Activated CD8-positive, alpha-beta T cell treated with anti-CD3 and anti-CD28 coated beads for 36 hours (primary cell): ENCODE data around the gene MYO9A. TPM values are rescaled to one million over a fixed set of nuclear protein-coding genes. Genes with fewer than 3 reads are reported as not detected.

Source experiments
- ATAC-seq: fragments of 200-7000 bp; cut with Tn5 transposase; one replicate; pipeline ENCODE4 v1.10.0; 2021; ENCODE audit warnings: mild to moderate bottlenecking, moderate library complexity
- CTCF ChIA-PET: fragments of 350-600 bp; sonication (Branson Sonifier 250); formaldehyde crosslinking; loops from one replicate; lab custom pipeline; 2021; ENCODE audit warnings: antibody characterized with exemption; lab: Charles Lee
- POLR2A ChIA-PET: fragments of 350-600 bp; sonication (Branson Sonifier 250); formaldehyde crosslinking; loops from one replicate; lab custom pipeline; 2021; ENCODE audit warnings: antibody characterized with exemption; lab: Charles Lee
- DNase-seq: peaks from one replicate; pipeline ENCODE4 v3.0.0-alpha.2; 2020
- H3K27ac Mint-ChIP-seq: one replicate; pipeline ENCODE4 v1.8.0; 2021; ENCODE audit warnings: mild to moderate bottlenecking, mixed read lengths
- H3K27me3 Mint-ChIP-seq: one replicate; pipeline ENCODE4 v1.8.0; 2021; ENCODE audit warnings: mixed read lengths
- H3K36me3 Mint-ChIP-seq: one replicate; pipeline ENCODE4 v1.8.0; 2021; ENCODE audit warnings: low read depth, mixed read lengths
- H3K4me1 Mint-ChIP-seq: one replicate; pipeline ENCODE4 v1.8.0; 2021; ENCODE audit warnings: low read depth, mixed read lengths
- H3K4me3 Mint-ChIP-seq: one replicate; pipeline ENCODE4 v1.8.0; 2021; ENCODE audit warnings: mild to moderate bottlenecking, moderate library complexity, mixed read lengths
- H3K9me3 Mint-ChIP-seq: one replicate; pipeline ENCODE4 v1.8.0; 2021; ENCODE audit warnings: mixed read lengths
- intact Hi-C: fragments of 100-400 bp; cut with micrococcal nuclease; formaldehyde crosslinking; loops from one replicate; pipeline ENCODE4 v1.10.0; 2022
- total RNA-seq, 2 experiments: library from RNA; stranded (reverse); gene quantifications; one replicate each; pipeline ENCODE4 v1.2.3, GENCODE V29; 2021
- TF ChIP-seq, protein P1 (sequence below): fragments of 200-600 bp; IDR thresholded peaks from one replicate; pipeline ENCODE4 v1.8.0; 2022; ENCODE audit warnings: antibody characterized with exemption, mild to moderate bottlenecking

Gene MYO9A
- total RNA-seq, 2 experiments from 2014 or later, result 16.8 to 18.7 TPM

DNA sequence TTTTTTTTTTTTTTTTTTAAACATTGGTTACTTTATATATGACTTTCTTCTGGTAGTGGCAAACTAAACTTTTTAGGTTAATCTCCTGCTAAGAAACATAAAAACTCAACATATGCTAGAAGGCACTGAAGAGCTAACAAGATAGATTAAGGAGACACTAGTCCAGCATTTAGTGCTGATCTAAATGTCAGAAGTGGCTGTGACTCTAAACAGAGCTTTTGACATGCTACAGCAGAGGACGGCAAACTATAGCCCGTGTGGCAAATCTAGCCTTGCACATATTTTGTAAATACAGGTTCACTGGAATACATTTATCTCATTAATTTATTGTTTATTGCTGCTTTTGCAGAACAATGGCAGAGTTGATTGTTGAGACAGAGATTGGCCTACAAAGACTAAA is 287.0 kb downstream of the MYO9A start:
- DNase-seq, result no peak
- TF ChIP-seq, protein P1, sequence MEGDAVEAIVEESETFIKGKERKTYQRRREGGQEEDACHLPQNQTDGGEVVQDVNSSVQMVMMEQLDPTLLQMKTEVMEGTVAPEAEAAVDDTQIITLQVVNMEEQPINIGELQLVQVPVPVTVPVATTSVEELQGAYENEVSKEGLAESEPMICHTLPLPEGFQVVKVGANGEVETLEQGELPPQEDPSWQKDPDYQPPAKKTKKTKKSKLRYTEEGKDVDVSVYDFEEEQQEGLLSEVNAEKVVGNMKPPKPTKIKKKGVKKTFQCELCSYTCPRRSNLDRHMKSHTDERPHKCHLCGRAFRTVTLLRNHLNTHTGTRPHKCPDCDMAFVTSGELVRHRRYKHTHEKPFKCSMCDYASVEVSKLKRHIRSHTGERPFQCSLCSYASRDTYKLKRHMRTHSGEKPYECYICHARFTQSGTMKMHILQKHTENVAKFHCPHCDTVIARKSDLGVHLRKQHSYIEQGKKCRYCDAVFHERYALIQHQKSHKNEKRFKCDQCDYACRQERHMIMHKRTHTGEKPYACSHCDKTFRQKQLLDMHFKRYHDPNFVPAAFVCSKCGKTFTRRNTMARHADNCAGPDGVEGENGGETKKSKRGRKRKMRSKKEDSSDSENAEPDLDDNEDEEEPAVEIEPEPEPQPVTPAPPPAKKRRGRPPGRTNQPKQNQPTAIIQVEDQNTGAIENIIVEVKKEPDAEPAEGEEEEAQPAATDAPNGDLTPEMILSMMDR, result no peak
- no peak overlapping the region for H3K4me3 Mint-ChIP-seq
- H3K36me3 Mint-ChIP-seq, result peaks cover 40% of the 10 kb centered on the region
- ATAC-seq, result no peak
- H3K27ac Mint-ChIP-seq, result no peak overlapping the region
- H3K9me3 Mint-ChIP-seq, result no peaks in the 10 kb centered on the region
- intact Hi-C loops, result no loop called here
- ChIA-PET POLR2A (no interaction called here), CTCF (no interaction called here)
- no peaks in the 10 kb centered on the region for H3K4me1 Mint-ChIP-seq
- H3K27me3 Mint-ChIP-seq, result no peaks in the 10 kb centered on the region

- ChIA-PET CTCF (no interaction called here), POLR2A (no interaction called here)
- H3K4me1 Mint-ChIP-seq, result no peaks in the 10 kb centered on the region
- TF ChIP-seq, protein P1, result no peak
- no peak for DNase-seq
- intact Hi-C loops, result no loop called here
- H3K36me3 Mint-ChIP-seq, result peaks cover 75% of the 10 kb centered on the region
- ATAC-seq, result no peak
- no peaks in the 10 kb centered on the region for H3K27me3 Mint-ChIP-seq
- H3K9me3 Mint-ChIP-seq, result peaks cover 25% of the 10 kb centered on the region
- no peak overlapping the region for H3K4me3 Mint-ChIP-seq
- H3K27ac Mint-ChIP-seq, result no peak overlapping the region
These were observed 291.8 kb downstream of the MYO9A start for GRCh38 chr15:71826196-71826595.

GRCh38 chr15:71825021-71825730 is 292.8 kb downstream of the MYO9A start:
- no peaks in the 10 kb centered on the region for H3K4me1 Mint-ChIP-seq
- no peaks in the 10 kb centered on the region for H3K27me3 Mint-ChIP-seq
- TF ChIP-seq, protein P1, result no peak
- H3K9me3 Mint-ChIP-seq, result peaks cover 31% of the 10 kb centered on the region
- intact Hi-C loops, result no loop called here
- DNase-seq (no peak), ATAC-seq (no peak)
- CTCF ChIA-PET, result no interaction called here
- no peak overlapping the region for H3K27ac Mint-ChIP-seq
- POLR2A ChIA-PET, result no interaction called here
- no peak overlapping the region for H3K4me3 Mint-ChIP-seq
- H3K36me3 Mint-ChIP-seq, result peaks cover 74% of the 10 kb centered on the region

DNA sequence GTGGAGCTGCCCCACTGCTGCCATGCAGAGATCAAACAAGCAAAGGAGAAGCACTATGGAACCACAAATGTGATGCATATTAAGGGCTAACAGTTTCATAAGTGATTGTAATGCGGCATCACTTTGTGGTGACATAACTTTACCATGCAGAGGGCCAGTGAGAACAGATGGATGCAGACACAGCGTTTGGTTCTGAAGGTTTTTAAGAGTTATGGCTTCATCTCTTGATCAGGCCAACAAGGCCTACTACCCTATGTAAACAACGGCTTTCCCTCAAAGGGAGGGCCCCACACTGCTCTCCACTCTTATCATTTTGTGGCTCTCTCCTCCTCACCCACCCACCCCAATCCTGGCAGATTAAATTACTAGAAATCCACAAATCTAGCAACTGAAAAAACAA is 294.1 kb downstream of the MYO9A start:
- Mint-ChIP-seq H3K27me3 (no peaks in the 10 kb centered on the region), H3K27ac (no peak overlapping the region), H3K4me1 (no peaks in the 10 kb centered on the region), H3K4me3 (no peak overlapping the region), H3K36me3 (peaks cover 64% of the 10 kb centered on the region), H3K9me3 (peaks cover 35% of the 10 kb centered on the region)
- no peak for DNase-seq
- ATAC-seq, result no peak
- CTCF ChIA-PET, result no interaction called here
- POLR2A ChIA-PET, result no interaction called here
- intact Hi-C loops, result no loop called here
- TF ChIP-seq, protein P1, result no peak

DNA sequence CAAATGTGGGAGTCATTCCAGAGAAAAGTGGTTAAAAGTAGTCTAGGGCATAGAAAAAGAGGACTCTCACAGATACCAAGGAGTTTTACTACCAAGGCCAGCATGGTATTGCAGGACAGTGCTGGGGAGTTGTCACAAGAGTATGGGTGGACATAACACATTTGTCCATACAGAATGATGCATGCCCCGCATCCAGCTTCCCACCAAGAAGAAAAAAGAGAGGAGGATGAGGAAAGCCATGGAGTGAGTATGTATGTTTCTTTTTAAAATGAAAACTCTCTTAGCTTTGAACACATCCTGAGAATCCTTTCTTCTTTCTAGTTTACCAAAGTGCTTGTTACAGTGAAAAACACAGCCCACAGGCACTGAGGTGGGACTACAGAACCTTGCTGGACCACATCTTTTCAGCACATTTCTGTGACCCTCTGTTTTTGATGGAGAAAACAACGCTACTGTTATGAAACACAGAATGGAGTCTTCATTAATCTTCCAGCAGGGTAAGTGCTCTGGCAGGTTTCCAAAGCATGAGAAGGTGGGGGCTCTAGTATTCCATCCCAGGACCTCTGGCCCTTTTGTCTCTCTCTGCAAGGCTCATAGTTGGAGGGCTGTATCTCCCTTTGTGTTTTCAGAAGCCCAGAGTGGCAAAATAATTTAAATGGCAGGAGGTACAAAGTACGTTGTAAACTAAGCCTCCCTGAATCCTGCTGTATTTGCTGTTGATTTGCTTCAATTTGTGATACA is 294.9 kb downstream of the MYO9A start:
- Mint-ChIP-seq H3K27ac (no peak overlapping the region), H3K27me3 (no peaks in the 10 kb centered on the region), H3K4me1 (no peaks in the 10 kb centered on the region), H3K4me3 (no peak overlapping the region), H3K36me3 (peaks cover 57% of the 10 kb centered on the region), H3K9me3 (peaks cover 38% of the 10 kb centered on the region)
- ChIA-PET POLR2A (no interaction called here), CTCF (no interaction called here)
- TF ChIP-seq, protein P1, result no peak
- DNase-seq, result no peak
- intact Hi-C loops, result no loop called here
- no peak for ATAC-seq
